Ovary (tissue), 3 donors: ENCODE results near the gene INHA.

Source experiments
- CTCF ChIP-seq, 3 donors: fragments of 450-650 bp in 2 of 3; fragments of 200-600 bp in 1 of 3; IDR thresholded peaks; one replicate each; pipeline versions ENCODE4 v1.5.1 to v1.8.0; 2016 to 2022; ENCODE audit warnings: antibody characterized with exemption in 3 of 3, mild to moderate bottlenecking in 1 of 3
- POLR2A ChIP-seq: fragments of 450-650 bp; IDR thresholded peaks from one replicate; pipeline ENCODE4 v1.6.1; 2017; ENCODE audit warnings: antibody characterized with exemption, mild to moderate bottlenecking, moderate library complexity
- donor health status: DM: no; HTN: no; CAD: no.

DNA sequence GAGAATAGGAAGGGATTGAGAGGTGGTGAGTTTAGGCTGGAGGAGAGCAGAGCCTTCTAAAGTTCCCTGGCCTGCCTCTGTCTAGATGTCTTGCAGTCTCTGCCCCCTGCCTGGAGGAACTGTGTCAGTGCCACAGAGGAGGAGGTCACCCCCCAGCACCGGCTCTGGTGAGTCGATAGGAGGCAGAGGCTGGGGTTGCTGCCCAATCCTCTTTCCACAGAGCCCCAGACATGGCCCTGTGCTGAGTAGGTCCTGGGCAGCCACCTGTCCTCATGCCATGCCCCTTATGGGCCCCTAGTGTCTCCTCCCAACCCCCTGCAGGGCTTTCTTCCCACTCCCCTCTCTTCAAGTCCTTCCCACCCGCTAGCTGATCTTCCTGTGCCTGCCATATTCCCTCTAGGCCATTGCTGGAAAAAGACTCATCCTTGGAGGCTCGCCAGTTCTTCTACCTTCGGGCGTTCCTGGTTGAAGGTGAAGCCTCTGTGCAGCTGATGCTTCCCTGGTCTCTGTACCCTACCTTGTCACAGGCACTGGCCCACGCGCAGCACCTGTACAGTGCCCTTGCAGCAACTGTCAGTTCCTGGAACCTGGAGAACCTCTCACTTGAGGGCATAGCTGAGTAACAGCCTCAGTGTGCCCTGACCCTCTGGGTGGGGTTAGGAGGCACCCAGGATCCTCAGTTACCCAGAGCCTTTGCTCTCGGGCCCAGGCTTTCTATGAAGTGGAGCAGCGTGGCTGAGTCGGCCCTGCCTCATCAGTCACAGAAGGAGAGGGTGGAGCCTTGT, 42.2 kb downstream of the INHA start:
- TF ChIP-seq CTCF (IDR thresholded peaks at IDR 0.05) (no peak), POLR2A (no peak)
